Ascending aorta (tissue), 2 donors: ENCODE results near the gene COMMD9. TPM values are rescaled to one million over a fixed set of nuclear protein-coding genes. Genes with fewer than 3 reads are reported as not detected.

Experiments used
- DNase-seq, 2 donors: peaks; one replicate each; pipeline ENCODE4 v3.0.0-alpha.2; 2019; ENCODE audit warnings: low spot score in 2 of 2
- H3K27ac ChIP-seq, 2 donors: fragments of 200-600 bp; sonication (generic); one replicate each; pipeline ENCODE4 v1.5.1; 2016 to 2017; ENCODE audit warnings: mild to moderate bottlenecking in 1 of 2
- H3K27me3 ChIP-seq: fragments of 200-600 bp; sonication (generic); one replicate; pipeline ENCODE4 v1.5.1; 2017
- H3K36me3 ChIP-seq, 2 donors: fragments of 200-600 bp; sonication (generic); one replicate each; pipeline ENCODE4 v1.5.1; 2016
- H3K4me1 ChIP-seq, 2 donors: fragments of 200-600 bp; sonication (generic); one replicate each; pipeline ENCODE4 v1.5.1; 2016 to 2017; ENCODE audit warnings: mild to moderate bottlenecking in 1 of 2
- H3K4me3 ChIP-seq, 2 donors: fragments of 200-600 bp; sonication (generic); one replicate each; pipeline ENCODE4 v1.5.1; 2016 to 2017; ENCODE audit warnings: mild to moderate bottlenecking in 1 of 2
- H3K9me3 ChIP-seq, 2 donors: fragments of 200-600 bp; sonication (generic); one replicate each; pipeline ENCODE4 v1.5.1; 2016
- intact Hi-C: fragments of 100-400 bp; cut with DNase I; formaldehyde crosslinking; loops from one replicate; pipeline ENCODE4 v1.15.1; 2023
- total RNA-seq: library from RNA; depleted of rRNA; stranded (reverse); fragments of >200 nt; gene quantifications from one replicate; pipeline ENCODE4 v1.1.0, GENCODE V29; 2016
- TF ChIP-seq, protein P1 (sequence below), 3 experiments: fragments of 200-600 bp in 2 of 3; fragments of 450-650 bp in 1 of 3; sonication (generic) in 2 of 3; IDR thresholded peaks; one replicate each; pipeline ENCODE4 v1.5.1; 2016 to 2019; ENCODE audit warnings: antibody characterized with exemption in 3 of 3, mild to moderate bottlenecking in 1 of 3, moderate library complexity in 1 of 3

The COMMD9 gene
- total RNA-seq, 1 donor from 2014 or later: 69.2 TPM

DNA sequence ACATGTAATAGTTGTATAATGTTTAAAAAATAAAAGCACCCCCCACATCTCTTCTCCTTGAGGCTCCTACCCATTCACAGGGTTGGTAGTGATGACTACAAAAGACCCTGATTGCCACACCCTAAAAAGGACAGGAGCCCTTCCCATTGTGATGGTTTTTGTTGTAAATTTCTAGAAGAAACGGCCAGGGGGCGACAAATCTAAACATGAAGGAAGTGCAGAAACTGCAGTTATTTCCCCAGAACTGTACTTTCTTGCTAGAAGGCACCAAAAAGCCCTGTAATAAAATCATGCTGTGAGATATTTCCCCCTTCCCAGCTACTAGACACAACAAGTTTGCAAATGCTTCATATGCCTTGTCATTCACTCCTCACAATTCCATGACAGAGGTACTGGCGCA is 17.7 kb upstream of the COMMD9 start:
- no peak for DNase-seq
- Histone ChIP-seq H3K9me3 (no peaks in the 10 kb centered on the region), H3K36me3 (no peaks in the 10 kb centered on the region), H3K27me3 (no peaks in the 10 kb centered on the region), H3K4me1 (no peaks in the 10 kb centered on the region), H3K27ac (no peak overlapping the region), H3K4me3 (no peak overlapping the region)
- TF ChIP-seq, protein P1, sequence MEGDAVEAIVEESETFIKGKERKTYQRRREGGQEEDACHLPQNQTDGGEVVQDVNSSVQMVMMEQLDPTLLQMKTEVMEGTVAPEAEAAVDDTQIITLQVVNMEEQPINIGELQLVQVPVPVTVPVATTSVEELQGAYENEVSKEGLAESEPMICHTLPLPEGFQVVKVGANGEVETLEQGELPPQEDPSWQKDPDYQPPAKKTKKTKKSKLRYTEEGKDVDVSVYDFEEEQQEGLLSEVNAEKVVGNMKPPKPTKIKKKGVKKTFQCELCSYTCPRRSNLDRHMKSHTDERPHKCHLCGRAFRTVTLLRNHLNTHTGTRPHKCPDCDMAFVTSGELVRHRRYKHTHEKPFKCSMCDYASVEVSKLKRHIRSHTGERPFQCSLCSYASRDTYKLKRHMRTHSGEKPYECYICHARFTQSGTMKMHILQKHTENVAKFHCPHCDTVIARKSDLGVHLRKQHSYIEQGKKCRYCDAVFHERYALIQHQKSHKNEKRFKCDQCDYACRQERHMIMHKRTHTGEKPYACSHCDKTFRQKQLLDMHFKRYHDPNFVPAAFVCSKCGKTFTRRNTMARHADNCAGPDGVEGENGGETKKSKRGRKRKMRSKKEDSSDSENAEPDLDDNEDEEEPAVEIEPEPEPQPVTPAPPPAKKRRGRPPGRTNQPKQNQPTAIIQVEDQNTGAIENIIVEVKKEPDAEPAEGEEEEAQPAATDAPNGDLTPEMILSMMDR (IDR thresholded peaks at IDR 0.05): peak; percentile 23 to 46 (median 28)
- intact Hi-C loops: loop anchor here (5.0 kb wide), 1 partner anchor 170 kb away; no protein-coding TSS in a partner anchor

DNA sequence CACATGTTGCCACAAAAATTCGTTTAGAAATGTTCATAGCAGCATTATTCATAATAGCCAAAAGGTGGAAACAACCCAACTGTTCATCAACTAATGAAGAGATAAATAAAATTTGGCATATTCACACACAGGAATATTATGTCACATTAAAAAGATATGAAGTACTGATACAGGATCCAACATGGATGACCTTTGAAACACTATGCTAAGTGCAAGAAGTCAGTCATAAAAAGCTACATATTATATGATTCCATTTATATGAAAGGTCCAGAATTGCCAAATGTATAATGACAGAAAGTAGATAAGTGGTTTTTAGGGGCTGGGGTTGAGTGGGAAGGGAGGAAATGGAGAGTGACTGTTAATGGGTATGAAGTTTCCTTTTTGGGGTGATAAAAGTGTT is 15.8 kb upstream of the COMMD9 start:
- H3K36me3 ChIP-seq: no peaks in the 10 kb centered on the region
- intact Hi-C loops: loop anchor here (5.0 kb wide), 1 partner anchor 172 kb away; no protein-coding TSS in a partner anchor
- DNase-seq: no peak

DNA sequence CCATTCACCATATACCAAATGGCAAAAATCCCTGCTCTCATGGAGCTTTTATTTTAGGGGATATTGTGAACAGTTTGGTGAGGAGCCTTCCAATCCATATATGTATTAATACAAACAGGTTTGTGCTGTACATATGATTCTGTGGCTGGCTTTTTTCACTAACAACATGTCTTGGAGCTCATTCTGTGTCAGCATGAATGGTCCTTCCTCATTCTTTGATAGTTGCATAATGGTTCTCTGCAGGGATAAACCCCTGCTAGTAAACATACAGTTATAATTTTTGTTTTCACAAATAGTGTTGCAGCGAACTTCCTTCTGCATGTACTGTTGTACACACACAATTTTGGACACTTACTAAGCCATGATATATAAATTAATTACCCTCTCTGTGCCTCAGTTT is 15.1 kb upstream of the COMMD9 start:
- Histone ChIP-seq H3K27ac (no peak overlapping the region), H3K4me1 (no peaks in the 10 kb centered on the region), H3K27me3 (no peaks in the 10 kb centered on the region), H3K36me3 (no peaks in the 10 kb centered on the region), H3K9me3 (no peaks in the 10 kb centered on the region), H3K4me3 (no peak overlapping the region)
- TF ChIP-seq, protein P1 (IDR thresholded peaks at IDR 0.05): no peak
- intact Hi-C loops: no loop called here
- no peak for DNase-seq

More for the DNA sequence above, 15.8 kb upstream of the COMMD9 start:
- H3K9me3 ChIP-seq: no peaks in the 10 kb centered on the region
- H3K4me3 ChIP-seq: no peak overlapping the region
- H3K4me1 ChIP-seq: no peaks in the 10 kb centered on the region
- TF ChIP-seq, protein P1 (IDR thresholded peaks at IDR 0.05): no peak
- no peak overlapping the region for H3K27ac ChIP-seq
- H3K27me3 ChIP-seq: no peaks in the 10 kb centered on the region

DNA sequence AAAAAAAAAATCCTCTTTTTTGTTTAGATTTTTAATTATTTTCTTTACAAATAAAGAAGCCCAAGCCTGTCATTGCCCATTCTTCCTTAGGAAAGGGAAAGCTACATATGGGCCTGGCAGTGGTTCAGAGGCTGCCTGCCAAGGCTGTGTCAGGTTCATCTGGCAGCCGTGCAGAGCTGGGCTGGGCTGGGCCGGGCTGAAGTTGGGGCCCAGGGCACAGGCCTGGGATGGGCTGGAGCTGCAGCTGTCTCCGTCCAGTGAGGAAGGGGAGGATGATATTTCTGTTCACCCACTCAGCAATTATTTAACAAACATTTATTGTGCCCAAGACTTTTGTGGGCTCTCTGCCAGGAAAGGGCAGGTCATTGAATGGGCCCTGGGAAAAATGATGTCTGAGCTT is 11.4 kb upstream of the COMMD9 start:
- no peak overlapping the region for H3K27ac ChIP-seq
- H3K36me3 ChIP-seq: no peaks in the 10 kb centered on the region
- H3K4me1 ChIP-seq: no peaks in the 10 kb centered on the region
- no peaks in the 10 kb centered on the region for H3K9me3 ChIP-seq
- no peaks in the 10 kb centered on the region for H3K27me3 ChIP-seq
- no peak overlapping the region for H3K4me3 ChIP-seq
- intact Hi-C loops: no loop called here
- no peak for DNase-seq
- TF ChIP-seq, protein P1 (IDR thresholded peaks at IDR 0.05): no peak

DNA sequence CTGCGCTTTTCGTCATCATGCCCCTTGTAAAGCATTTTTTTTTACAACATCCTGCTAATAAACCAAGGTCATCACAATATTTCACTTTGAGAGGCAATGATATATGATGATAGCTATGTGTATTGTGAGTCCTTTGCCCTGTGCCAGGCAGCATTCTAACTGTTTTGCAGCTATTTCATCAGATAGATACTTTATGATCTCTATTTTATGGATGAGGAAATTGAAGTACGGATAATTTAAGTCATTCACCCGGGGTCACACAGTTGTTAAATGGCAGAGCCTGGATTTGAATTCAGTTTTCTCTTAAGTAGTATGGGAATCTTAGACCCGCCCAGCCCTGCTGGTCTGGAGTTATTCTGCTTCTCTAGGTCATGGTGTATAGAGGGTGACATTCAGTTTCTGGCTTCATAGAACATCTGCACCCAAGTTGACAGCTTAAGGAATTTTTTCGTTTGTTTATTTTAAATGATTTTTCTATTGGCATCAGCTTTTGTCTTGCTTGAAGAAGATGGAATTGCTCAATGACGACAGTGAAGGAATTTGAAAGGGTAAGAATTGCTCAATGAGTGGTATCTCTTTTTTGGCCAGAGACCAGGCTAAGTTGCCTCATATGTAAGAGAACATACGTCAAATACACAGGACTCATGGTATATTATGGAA is 7.8 kb upstream of the COMMD9 start:
- no peak overlapping the region for H3K27ac ChIP-seq
- no peaks in the 10 kb centered on the region for H3K36me3 ChIP-seq
- no peaks in the 10 kb centered on the region for H3K27me3 ChIP-seq
- no peak for DNase-seq
- TF ChIP-seq, protein P1 (IDR thresholded peaks at IDR 0.05): no peak
- H3K4me3 ChIP-seq: no peak overlapping the region
- intact Hi-C loops: no loop called here
- H3K9me3 ChIP-seq: no peaks in the 10 kb centered on the region
- H3K4me1 ChIP-seq: no peaks in the 10 kb centered on the region
